GM21367 (cell line): ENCODE data around the gene PDE4A.
A peak's percentile ranks its signal among the peaks of the same experiment; 100 is the strongest.
"Not testable (repeated sequence)": the region's sequence is repeated elsewhere in the genome, so short reads cannot be mapped to it uniquely, and the experiment has no call there.

Experiments
- ATAC-seq: cut with Tn5 transposase; IDR thresholded peaks from one replicate; pipeline ENCODE4 v1.9.1; 2021; ENCODE audit not compliant: unreplicated experiment

The PDE4A gene

GRCh38 chr19:10403137-10404021, 17.0 kb upstream of the PDE4A start, which contains the start of gene CDC37:
Gene CDC37 (minus strand): TSS chr19:10403542. CDS start chr19:10403479, 63 bp downstream.
- peak; percentile 53 for ATAC-seq

- no peak for ATAC-seq
Measured at GRCh38 chr19:10404888-10405820, 15.2 kb upstream of the PDE4A start.

GRCh38 chr19:10406191-10406590, 14.1 kb upstream of the PDE4A start:
- no peak for ATAC-seq

GRCh38 chr19:10407096-10407495, 13.2 kb upstream of the PDE4A start:
- ATAC-seq, result no peak

- ATAC-seq, result no peak
Measured at GRCh38 chr19:10408511-10409283, 11.6 kb upstream of the PDE4A start.

GRCh38 chr19:10411224-10411623, 9.1 kb upstream of the PDE4A start:
- ATAC-seq, result not testable (repeated sequence)

- ATAC-seq, result peak; percentile 39
Measured at GRCh38 chr19:10412257-10412977, 7.9 kb upstream of the PDE4A start.

GRCh38 chr19:10416083-10416379, 4.3 kb upstream of the PDE4A start:
- no peak for ATAC-seq

GRCh38 chr19:10416380-10417257, 3.7 kb upstream of the PDE4A start:
- peak; percentile 41 for ATAC-seq

GRCh38 chr19:10417541-10418234, 2.6 kb upstream of the PDE4A start:
- ATAC-seq, result no peak

GRCh38 chr19:10418235-10418484, 2.2 kb upstream of the PDE4A start:
- no peak for ATAC-seq

- ATAC-seq, result no peak
Measured at GRCh38 chr19:10418485-10419199, 1.7 kb upstream of the PDE4A start.

GRCh38 chr19:10419200-10419645, 1.1 kb upstream of the PDE4A start:
- ATAC-seq, result no peak

GRCh38 chr19:10419646-10420443, 493 bp upstream of the PDE4A start:
- no peak for ATAC-seq

GRCh38 chr19:10421240-10422045, 1.1 kb downstream of the PDE4A start:
- ATAC-seq, result no peak

GRCh38 chr19:10422046-10422461, 1.7 kb downstream of the PDE4A start:
- ATAC-seq, result no peak

- no peak for ATAC-seq
Measured at GRCh38 chr19:10422846-10423245, 2.5 kb downstream of the PDE4A start.
